AG09319 (cell line): ENCODE data around the gene CFB.
"Not testable (repeated sequence)": the region's sequence is repeated elsewhere in the genome, so short reads cannot be mapped to it uniquely, and the experiment has no call there.

ENCODE experiments used
- DNase-seq: peaks from one replicate; pipeline ENCODE4 v3.0.0-alpha.2; 2010; ENCODE audit warnings: low read depth; ENCODE audit errors: extremely low read depth
- TF ChIP-seq, protein P1 (sequence below): IDR thresholded peaks from 2 replicates; pipeline ENCODE4 v1.5.1; 2011; ENCODE audit warnings: low read depth, mild to moderate bottlenecking, inconsistent platforms, low read length, moderate library complexity

Gene CFB

DNA sequence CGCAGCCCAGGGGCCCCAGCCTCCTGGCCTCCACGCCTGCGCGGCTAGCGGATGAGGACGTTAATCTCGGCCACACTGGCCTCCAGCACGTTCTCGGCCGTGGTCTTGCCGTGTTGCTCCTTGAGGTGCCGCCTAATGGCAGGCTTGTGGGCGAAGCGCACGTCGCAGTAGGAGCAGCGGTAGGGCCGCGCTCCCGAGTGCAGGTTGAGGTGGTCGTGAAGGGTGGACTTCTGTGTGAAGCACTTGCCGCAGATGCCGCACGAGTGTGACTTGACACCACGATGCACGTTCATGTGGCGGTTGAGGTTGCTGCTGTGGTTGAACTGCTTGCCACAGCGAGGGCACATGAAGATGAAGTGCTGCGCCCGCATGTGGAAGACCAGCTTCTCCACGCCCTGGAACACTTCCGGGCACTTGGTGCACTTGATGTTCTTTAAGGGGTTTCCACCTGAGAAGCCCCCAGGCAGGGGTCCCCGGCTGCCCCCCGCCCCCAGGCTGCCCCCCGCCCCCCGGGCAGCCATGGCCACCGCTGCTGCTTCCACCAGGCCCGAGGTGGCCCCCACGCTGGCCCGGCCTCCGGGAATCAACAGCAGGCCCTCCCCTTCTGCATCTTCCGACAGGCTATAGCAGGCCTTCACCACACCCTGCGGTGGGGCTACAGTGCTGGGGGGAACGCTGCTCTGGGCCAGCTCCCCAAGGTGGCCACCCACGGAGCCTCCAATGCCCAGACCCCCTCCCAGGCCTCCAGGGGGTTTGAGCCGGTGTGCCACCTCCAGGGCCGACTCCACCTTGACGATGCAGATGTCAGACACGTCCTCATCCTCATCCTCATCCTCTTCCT is 45.8 kb upstream of the CFB start:
- TF ChIP-seq, protein P1, sequence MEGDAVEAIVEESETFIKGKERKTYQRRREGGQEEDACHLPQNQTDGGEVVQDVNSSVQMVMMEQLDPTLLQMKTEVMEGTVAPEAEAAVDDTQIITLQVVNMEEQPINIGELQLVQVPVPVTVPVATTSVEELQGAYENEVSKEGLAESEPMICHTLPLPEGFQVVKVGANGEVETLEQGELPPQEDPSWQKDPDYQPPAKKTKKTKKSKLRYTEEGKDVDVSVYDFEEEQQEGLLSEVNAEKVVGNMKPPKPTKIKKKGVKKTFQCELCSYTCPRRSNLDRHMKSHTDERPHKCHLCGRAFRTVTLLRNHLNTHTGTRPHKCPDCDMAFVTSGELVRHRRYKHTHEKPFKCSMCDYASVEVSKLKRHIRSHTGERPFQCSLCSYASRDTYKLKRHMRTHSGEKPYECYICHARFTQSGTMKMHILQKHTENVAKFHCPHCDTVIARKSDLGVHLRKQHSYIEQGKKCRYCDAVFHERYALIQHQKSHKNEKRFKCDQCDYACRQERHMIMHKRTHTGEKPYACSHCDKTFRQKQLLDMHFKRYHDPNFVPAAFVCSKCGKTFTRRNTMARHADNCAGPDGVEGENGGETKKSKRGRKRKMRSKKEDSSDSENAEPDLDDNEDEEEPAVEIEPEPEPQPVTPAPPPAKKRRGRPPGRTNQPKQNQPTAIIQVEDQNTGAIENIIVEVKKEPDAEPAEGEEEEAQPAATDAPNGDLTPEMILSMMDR, result no peak
- DNase-seq, result no peak

GRCh38 chr6:31900917-31901414 is 44.9 kb upstream of the CFB start:
- no peak for DNase-seq
- TF ChIP-seq, protein P1, result no peak

DNA sequence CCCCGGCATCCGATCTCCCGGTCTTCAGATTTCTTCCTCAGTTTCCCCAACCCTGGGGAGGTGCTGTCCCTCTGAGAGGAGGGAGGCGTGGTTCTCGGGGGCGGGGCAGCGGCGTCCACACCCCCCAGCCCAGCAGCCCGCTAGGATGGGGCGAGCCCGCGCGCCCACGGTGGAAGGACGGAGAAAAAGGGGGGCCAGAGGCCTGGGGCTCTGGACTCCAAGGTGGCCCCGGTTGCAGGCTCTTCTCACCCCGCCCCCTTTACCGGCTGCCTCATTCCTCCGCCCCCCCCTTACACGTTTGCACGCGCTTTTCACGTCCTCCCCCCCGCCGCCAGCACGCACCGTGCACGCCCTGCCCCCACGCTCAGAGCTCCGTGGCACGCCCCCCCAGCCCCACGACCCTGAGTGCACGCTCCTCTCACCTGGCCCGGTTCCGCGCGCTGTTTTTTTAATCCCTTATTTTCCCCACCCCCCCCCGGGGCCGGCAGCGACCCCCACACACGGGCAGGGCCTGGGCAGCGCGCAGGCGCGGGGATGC is 44.4 kb upstream of the CFB start:
- TF ChIP-seq, protein P1, result no peak
- DNase-seq, result no peak

GRCh38 chr6:31901953-31902643 is 43.8 kb upstream of the CFB start, which contains the start of gene ZBTB12:
TSS of gene ZBTB12 (minus strand) at chr6:31902086. CDS start at chr6:31901305, 781 bp downstream.
- peak; percentile 94 for DNase-seq
- TF ChIP-seq, protein P1, result no peak

DNA sequence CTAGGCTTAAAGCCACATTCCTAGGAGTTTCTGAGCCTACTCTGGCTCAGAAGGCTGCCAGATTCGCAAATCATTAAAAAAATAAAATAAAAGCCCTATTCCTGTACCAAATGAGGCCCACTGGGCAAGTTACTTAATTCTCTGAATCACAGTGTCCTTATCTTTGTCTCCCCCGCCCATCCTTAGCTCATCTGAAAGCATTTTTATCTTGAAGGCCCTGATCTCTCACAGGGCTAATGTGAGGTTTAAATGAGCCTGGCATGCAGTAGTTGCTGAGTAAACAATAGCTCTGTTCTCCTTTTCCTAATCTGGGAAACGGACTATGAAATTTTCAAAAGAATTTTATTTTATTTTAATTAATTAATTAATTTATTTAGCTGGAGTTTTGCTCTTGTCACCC is 41.9 kb upstream of the CFB start:
- TF ChIP-seq, protein P1, result no peak
- no peak for DNase-seq

DNA sequence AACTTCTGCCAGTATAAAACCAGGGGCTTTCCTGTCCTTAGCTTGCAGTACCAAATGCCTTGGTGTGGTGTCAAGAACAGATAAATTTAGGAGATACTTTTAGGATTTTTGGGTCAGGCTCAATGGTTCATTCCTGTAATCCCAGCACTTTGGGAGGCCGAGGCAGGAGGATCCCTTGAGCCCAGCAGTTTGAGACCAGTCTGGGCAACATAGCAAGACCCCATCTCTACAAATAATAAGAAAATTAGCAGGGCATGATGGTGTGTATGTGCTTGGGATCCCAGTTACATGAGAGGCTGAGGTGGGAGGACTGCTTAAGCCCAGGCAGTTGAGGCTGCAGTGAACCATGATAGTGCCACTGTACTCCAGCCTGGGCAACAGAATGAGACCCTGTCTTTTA is 40.9 kb upstream of the CFB start:
- DNase-seq, result no peak
- TF ChIP-seq, protein P1, result no peak

DNA sequence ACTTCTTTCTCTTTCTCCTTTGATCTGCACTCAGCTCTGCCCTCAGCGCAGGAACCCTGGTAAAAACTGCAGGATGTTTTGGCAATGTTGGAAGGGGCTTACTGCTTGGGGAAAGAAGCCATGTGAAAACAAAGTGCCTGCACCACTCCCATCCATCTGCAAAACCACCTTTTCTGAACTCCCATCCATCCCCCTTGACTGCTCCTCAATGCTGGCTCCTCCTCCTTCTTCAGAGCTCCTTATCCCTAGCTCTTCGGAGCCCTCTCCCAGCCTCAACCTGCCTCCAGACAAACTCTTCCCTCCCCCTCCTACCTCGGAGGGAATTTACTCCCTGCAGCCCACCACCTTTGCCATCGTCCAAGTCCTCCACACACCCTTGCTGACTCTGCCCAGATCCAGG is 39.8 kb upstream of the CFB start:
- TF ChIP-seq, protein P1, result no peak
- no peak for DNase-seq

DNA sequence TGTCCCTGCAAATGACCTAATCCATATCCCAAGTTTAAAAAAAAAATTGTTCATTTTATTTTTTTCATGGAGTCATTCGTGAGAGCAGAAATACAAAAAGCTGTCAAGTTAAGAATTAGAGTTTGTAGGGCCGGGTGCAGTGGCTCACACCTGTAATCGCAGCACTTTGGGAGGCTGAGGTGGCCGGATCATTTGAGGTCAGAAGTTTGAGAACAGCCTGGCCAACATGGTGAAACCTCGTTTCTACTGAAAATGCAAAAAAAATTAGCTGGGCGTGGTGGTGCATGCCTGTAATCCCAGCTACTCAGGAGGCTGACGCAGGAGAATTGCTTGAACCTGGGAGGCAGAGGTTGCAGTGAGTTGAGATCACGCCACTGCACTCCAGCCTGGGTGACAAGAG is 39.2 kb upstream of the CFB start:
- DNase-seq, result not testable (repeated sequence)
